HG03460 (cell line): ENCODE measurements around the gene AK5.

Source experiments
- ATAC-seq: cut with Tn5 transposase; IDR thresholded peaks from one replicate; pipeline ENCODE4 v1.9.1; 2021; ENCODE audit not compliant: unreplicated experiment

The AK5 gene, protein sequence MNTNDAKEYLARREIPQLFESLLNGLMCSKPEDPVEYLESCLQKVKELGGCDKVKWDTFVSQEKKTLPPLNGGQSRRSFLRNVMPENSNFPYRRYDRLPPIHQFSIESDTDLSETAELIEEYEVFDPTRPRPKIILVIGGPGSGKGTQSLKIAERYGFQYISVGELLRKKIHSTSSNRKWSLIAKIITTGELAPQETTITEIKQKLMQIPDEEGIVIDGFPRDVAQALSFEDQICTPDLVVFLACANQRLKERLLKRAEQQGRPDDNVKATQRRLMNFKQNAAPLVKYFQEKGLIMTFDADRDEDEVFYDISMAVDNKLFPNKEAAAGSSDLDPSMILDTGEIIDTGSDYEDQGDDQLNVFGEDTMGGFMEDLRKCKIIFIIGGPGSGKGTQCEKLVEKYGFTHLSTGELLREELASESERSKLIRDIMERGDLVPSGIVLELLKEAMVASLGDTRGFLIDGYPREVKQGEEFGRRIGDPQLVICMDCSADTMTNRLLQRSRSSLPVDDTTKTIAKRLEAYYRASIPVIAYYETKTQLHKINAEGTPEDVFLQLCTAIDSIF

DNA sequence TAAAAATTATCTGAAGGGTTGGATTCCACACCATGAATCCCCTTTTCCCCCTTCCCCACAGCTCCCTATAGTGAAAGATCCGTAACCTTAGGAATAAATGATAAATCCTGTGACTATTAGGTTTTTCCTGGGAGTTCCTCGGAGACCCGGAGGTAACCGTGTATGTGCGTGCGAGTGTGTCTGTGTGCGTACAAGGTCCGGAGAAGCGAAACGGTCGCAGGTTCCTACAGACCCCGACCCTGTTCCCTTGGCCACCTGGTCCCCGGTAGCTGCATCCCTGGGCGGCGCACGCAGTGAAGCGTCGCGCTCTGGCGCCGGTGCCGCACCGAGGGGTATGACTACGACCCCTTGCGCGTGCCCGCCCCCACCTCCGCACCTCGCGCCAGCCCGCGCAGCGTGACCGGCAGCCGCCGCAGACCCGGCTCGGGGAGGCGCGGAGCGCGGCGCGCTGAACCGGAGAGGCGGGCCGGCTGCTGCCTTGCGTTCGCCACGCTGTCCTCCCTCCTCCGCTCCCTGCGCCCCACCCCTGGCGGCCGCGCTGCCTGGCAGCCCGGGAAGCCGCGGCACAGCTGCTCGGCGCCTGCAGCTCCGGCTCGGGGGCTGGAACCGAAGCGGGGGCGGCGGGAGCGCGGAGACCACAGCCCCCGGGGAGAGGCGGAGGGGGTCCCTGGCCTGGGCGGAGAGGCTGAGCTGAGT is at the start of gene AK5:
TSS of gene AK5 (plus strand) at position 529 of the 696 bp plus-strand sequence. CDS start 295 bp downstream, outside the sequence.
- ATAC-seq, result peak; percentile 55

DNA sequence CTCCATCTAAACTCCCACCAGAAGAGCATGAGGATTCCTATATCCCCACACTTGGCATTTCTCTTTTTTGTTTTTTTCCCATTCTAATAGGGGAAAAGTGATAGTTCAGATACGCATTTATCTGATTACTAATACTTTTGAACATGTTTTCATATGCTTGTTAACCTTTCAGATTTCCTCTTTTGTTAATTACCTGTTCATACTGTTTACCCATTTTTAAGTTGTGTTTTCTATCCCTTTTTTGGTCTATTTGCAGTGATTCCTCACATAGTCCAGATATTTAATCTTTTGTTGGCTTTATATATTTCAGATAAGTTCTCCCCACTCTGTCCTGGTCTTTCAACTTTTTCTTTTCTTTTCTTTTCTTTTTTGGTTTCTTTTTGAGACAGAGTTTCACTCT is 49.0 kb upstream of the AK5 start:
- no peak for ATAC-seq

DNA sequence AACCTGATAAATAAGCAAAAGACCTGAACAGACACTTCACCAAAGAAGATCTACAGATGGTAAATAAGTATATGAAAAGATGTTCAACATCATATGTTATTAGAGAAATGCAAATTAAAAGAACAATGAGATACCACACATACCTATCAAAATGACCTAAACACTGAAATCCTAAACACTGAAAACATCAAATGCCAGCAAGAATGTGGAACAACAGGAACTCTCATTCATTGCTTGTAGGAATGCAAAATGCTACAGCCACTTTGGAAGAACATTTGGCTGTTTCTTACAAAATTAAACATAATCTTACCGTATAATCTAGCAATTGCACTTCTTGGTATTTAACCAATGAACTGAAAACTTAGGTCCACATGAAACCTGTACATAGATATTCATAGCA is 47.7 kb upstream of the AK5 start:
- ATAC-seq, result no peak

DNA sequence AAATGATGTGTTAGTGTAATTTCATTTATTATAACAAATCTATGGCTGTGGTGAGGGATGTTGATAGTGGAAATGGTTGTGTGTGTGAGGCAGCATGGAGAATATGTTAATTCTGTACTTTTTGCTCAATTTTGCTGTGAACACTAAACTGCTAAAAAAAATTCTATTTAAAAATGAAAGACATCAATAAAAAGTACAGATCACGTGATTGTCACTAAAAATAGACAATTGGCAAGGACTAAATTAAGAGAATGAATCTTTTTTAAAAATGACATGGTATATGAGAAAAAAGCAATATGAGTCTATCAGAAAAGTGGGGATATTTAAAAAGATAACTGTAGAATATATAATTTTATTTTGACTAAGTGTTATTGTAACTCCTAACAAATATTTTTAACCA is 46.9 kb upstream of the AK5 start:
- ATAC-seq, result no peak

DNA sequence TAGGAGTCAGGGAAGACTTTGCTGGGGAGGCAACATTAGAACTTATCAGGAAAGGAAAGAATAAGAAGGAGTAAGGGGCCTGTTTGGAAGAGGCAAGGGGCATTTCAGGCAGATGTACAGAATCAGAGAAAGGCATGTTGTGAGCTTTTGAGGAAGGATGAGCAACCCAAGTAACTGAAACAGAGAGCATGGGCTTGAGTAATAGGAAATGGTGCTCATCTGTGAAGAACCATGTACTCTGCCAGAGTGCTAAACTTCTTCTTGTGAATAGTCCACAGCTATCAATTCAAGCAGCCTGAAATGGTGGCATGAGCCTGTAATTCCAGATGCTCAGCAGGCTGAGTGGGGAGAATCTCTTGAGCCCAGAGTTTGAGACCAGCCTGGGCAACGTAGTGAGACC is 43.4 kb upstream of the AK5 start:
- ATAC-seq, result no peak

DNA sequence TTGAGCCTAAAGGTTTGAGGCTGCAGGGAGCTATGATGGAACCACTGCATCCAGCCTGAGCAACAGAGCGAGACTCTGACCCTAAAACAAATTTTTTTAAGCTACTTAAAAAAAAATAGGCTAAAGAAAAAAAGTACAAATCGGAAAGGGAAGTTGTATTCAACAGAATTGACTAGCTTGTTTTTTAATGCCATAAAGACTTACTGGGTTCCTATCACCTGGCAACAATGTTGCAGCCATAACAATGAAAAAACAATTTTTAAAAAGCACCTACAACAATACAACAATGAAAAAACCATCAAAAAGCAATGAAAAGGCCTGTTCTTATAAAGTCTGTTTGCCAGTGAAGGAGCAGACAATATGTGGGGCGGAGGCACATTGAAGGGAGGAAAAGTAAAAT is 42.5 kb upstream of the AK5 start:
- ATAC-seq, result no peak

DNA sequence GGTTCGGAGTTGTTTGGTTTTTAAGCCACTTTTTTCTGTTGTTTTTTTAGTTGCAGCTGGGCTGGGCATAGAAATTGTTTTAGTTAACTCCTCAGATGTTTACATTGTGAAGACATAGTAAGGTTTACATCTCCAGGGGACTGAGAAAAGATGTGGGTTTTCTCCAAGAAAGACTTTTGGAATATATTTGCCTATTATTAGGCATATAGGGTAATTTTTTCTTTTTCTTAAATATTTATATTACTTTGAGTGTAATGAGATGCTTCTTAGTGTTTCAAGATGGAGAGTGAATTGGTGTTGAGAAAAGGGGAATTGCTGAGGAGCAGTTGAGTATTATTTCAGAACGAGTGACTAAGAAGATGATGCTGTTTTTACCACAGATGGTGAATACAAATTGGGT is 36.0 kb upstream of the AK5 start:
- ATAC-seq, result no peak

DNA sequence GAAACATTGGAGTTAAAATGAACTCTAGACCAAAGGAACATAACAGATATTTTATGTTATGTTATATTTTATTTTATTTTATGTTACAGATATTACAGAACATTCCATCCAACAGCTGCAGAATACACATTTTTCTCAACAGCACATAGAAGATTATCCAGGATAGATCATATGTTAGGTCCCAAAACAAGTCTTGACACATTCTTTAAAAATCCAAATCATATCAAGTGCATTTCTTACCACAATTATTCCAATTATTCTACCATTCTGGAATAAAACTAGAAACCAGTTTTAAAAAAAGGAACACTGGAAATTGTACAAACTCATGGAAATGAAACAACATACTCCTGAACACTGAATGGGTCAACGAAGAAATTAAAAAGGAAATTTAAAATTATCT is 31.7 kb upstream of the AK5 start:
- ATAC-seq, result no peak

DNA sequence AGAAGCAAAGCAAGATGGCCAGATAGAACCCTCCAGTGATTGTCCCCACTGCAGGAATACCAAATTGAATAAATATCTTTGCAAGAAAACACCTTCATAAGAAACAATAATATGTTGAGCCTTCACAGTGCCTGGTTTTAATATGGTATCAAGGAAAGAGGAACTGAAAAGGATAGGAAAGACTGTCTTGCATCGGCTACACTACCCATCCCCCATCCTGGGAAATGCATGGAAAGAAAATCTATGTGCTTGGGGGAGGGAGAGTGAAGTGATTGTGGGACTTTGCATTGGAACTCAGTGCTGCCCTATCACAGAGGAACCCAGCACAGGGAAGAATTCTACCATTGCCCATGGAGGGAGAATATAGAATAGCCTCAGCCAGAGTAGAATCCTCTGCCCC is 28.6 kb upstream of the AK5 start:
- no peak for ATAC-seq

DNA sequence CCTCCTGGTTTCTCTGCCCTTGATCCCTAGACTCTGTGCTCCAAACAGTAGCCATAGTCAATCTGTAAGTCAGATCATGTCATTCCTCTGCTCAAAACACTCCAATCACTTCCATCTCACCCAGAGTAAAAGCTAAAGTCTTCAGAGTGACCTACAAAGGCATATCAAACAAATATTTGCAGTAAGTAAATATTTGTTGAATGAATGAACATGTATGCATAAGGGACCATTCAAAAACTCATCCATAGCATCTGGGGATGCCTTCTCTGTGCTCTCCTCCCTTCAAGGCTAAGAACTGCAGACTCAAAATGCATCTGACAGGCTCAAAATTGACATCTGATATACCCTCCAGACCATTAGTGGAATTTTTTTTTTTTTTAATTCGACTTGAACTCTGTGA is 18.1 kb upstream of the AK5 start:
- ATAC-seq, result no peak

DNA sequence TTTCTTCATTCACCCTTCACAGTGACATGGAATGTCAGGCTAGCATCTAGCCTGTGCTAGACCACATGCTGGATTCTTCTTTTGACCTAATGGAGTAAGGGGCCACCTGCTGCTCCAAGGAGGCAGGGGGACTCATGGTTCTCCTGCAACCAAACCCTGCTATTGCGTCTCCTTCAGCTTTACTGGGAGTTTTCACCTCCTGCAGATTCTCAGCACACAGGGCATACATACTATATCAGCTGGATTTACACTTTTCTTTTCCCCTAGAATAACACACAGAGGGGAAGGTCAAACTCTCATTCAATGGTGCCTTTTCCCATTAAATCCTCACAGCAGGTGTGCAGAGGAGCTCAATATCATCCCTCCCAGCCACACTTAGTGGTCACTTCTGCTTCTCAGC is 16.6 kb upstream of the AK5 start:
- no peak for ATAC-seq

DNA sequence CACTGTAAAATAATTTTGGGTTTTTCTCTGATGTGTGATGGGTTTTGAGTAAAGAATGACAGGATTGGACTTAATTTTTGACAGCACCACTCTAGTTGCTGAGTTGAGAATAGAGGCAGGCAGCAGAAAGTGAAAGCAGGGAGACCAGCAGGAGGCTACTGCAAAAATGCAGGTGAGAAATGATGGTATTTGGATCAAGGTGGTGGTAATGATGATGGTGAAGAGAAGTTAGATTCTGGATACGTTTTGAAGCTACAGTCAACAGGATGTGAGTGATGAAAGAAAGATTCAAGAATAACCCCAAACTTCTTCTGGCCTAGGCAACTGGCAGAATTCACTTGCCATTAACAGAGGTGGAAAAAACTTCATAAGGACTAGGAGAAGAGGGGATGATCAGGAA is 14.8 kb upstream of the AK5 start:
- no peak for ATAC-seq

DNA sequence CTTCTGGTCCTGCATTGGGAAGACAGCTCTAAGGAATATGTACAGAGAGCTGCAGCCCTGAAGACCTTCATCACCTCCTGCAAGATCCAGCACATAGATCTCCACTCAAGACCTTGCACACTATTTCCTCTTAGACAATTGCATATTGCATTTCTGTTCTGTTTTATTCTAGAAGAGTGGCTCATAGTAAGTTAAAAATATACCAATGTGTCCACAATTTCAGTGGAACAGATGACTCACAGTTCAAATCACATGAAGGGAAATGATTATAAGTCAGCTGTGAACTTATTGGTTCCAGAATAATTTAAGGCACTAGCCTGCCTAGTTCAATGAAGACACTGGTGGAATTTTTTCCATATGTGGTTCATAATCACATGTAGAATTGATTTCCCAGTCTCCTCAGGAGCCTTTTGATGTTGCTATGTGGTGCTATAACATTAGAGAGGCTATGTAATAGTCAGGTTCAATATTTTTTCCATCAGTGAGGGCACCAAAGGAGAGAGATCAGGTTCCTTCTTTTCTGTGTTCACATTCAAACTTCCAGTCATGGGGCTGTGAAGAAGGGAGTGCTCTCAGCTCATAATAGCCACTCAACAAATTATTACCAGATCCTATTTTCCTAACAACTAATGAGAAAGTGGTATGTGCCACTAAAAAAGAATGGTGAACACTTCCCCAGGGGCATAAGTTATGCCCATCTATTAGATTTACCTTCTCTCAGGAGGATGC is 9.8 kb upstream of the AK5 start:
- ATAC-seq, result no peak

DNA sequence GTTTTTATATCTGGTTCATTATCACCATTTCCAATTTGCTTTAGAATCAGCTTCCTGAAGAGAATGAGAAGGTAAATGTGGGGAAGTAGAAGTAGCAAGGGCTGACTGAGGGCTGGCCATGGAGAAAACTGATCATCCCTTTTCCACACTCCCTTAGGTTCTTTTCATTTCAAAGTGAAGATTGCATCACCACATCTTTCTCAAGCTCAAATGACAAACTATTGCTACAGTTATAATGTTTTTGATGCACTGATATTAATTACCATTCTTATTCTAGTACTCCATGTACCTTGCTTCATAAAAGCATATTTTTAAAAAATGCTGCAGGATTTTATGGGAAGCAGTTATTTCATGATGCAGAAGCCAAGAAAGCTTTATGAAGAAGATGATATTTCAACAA is 7.9 kb upstream of the AK5 start:
- no peak for ATAC-seq

DNA sequence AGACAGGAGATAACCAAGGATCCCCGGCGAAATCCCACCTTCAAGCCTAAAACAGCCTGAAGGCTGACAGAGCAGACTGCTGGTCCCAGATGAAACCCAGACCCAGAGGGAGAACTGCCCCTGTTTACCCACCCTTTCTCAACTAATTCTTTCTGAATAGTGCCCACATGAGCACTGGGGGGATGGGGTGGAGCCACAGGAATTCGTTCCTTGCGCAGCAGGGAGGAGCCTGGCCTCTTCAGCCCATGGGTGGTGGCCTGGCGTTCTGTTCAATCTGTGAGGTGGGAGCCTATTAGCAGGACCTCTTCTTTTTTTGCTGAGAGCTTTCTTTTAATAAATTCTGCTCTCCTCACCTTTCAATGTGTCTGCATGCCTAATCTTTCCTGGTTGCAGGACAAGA is 6.6 kb upstream of the AK5 start:
- ATAC-seq, result no peak

DNA sequence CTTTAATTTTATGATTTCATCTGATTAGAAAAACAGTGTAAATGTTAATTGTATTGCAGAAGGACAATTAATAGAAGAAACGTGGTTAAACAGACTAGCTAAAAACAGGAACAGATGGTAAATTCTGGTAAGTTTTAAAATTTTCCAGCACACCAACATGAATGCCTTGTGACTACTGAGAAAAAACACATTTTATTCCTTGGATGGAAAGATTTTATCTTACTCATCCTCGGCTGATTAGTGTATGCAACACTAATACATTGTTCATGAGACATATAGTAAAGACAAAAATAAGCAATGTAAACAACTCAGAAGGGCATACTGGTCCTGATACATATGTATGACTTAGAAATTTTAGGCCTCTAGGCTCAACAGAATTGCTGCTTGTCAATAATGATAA is 4.9 kb upstream of the AK5 start:
- no peak for ATAC-seq

DNA sequence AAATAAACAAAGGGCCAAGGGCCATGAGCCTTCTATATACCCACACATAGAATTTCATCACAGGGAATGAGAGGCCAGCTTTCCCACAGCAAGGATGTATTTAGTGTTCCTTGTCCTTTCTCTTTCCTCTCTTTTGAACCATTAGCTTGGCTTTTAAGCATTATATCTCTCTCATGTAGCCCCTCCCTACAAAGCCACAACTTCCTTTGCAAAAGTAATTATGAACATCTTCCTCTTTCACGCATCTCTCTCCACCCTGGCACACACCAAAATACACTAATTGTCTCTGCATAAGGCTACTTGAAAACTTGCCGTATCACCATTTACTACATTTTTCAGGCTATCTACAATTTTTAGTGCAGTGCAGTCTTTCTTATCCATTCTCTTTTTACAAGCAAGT is 1.9 kb upstream of the AK5 start:
- no peak for ATAC-seq

DNA sequence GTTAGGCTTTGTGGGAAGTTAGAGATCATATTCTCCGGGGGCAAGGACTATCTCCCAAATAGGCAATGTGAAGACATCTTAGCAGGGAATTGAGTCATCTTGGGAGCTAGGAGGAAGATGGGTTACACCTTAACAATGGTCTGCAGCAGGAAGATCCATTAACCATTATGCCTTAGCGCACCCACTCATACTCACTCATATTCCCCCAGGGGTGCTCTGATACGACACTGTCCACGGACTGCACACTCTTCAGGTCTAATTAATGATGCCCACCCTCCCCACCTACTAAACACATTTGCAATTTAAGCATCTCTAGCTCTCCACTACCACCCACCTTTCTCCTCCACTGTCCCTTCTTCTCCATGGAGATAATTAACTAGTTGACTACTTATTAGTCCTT is 857 bp upstream of the AK5 start:
- ATAC-seq, result no peak

DNA sequence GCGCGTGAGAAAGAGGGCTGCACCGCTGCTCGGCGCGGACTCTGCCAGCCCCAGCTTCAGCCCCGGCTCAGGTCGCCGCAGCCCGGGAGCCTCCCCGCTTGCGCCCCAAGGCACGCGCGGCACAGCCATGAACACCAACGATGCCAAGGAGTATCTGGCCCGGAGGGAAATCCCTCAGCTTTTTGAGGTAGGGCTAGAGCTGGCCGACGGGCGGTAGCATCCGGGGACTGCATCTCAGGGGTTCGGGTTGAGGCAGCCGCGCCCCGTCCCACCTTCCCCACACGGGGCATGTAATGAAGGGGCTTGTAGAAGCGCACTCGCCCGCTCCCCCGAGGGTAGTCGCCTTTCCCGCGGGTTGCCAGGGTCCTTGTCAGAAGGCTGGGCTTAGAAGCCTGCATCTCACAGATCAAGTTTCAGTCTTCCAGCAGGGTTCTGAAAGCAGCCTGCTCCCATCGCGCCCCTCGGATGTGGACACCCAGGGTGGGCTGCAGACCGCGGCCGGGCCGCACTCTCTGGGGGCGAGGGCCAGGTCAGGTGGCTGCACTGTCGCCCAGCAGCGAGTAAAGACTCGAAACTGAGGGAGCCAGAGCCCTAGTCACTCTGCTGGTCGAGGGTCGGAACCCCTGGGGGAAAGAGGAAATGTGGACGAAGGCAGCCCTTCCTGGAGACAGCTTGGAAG is 507 bp downstream of the AK5 start:
- ATAC-seq, result no peak

DNA sequence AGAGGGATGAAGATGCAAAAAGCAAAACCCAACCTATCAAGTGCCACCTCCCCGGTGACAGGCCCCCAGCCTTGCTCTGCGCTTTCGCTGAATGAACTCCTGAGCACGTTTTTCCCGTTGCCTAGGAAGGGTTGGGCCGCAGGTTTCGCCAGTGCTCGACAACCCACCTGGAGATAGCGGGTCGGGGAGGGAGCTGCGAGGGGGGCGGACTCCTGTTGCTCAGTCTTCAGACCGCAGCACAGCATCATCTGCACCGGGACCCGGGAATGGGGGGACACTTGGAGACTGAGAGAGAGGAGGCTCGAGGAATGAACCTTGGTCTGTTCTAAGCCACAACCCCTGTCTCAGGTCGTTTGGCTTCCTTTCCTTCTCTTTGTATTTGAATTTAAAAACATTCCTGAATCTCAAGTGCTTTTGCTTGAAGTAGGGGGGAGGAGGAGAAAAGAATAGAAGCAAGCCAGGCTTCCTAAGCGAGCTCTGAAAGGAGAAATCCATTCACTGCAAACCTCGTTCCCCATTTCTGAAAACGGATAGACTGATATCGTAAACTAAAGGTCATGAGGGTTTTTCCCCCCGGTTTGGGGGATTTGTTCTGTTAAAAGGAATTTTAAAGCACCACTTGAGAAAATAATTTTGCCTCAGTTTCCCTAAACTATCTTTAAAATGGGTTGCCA is 1.2 kb downstream of the AK5 start:
- no peak for ATAC-seq
